NAMALWA (cell line): ENCODE results near the gene DDX1.
"Not testable (repeated sequence)": the region's sequence is repeated elsewhere in the genome, so short reads cannot be mapped to it uniquely, and the experiment has no call there.

Experiments used
- DNase-seq: peaks from one replicate; pipeline ENCODE4 v3.0.0-alpha.2; 2015; ENCODE audit warnings: low spot score

DDX1 gene

DNA sequence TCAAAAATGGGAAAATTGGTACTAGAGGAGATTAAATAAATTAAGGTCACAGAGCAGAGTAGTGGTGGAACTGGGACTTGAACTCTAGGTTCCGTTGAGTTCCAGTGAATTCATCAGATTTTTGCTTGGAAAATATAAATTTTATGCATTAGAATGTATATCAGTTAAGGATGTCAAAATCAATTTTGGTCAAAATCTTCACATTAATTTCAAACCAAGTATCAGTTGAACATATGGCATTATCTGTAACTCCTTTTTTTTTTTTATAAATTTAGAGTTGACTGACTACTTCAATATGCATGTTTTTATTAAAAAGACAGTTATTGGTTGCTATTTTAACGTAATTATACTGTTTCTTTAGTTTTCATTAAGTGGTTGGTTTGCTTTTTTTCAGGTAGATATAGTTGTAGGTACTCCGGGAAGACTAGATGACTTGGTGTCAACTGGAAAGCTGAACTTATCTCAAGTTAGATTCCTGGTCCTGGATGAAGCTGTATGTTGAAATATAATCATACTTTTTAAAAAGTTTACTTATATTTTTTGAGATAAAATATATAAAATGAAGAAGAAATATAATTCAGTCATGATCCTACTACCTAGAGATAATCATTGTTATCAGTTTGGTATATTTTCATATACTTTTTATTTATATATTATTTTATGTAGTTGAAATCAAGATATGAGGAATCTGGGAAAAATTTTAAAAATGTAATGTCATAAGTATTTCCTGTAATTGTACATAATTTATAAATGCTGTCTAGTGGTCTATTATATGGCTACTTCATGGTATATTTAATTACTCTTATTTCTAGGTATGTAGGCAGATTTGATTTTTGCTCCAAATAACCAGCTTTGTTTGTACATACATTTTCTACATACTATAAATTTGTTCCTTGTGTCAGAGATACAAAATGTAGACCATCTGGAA lies 25.4 kb downstream of the DDX1 start:
- DNase-seq = no peak

DNA sequence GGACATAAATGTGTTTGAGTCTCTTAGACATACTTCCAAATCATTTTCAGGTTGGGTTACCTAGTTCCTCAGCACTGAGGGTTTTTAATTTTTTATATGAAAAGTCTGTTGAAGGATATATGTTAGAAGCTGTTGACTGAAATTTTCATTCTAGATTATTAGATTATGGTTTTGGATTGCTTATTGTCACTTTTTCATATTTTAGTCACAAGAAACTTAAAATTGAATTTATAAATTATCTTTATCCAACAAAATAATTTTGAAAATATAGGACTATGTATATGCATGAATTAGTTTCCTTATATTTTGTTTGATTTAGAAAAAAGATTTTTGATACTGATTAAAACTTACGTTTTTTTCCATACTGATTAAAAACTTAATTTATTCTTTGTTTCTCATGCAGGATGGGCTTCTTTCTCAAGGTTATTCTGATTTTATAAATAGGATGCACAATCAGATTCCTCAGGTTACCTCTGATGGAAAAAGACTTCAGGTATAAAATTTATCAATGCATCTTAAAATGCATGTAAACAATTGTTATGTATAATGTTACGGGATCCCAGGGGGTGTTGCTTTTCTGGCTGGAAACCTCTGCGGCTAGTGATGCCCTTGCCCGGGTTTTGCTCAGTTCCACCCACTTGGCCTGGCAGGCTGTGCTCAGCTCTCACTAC lies 26.2 kb downstream of the DDX1 start:
- DNase-seq = no peak

DNA sequence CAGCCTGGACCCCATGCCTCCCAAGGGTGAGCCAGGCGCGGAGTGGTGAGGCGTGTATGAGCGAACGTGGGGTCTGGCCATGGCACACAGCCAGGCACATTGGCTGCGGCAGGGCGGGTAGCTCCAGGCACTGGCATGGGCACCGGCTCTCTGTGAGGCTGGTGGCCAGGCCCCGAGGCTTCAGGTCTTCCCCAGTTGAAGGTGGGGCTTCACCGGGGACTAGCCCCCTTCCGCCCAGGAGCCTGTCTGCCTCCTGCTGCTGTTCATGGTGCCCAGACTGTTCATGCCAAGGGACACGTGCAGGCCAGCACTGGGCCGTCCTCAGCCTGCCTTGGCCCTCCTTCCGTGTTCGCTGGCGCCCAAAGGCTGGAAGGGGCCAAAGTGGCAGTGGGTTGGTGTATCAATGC lies 26.8 kb downstream of the DDX1 start:
- DNase-seq = no peak

DNA sequence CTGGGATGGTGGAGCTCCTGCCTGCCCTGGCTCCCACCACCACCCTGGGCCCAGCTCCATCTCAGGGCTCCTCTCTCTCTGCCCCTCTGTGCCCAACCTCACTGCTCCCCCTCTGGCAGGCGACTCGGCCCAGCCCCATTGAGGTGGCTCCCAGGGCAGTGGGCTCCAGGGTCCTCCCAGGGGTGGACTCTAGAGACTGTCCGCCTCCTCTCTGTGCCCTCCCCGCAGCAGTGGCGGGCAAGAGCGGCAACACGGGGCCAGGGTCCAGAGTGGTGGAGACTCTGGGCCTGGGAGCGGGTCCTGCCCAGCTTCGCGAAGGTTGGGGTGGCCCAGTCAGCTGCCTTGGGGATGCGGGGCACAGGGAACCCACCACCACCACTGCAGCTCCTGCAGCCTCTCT lies 27.4 kb downstream of the DDX1 start:
- DNase-seq = no peak

DNA sequence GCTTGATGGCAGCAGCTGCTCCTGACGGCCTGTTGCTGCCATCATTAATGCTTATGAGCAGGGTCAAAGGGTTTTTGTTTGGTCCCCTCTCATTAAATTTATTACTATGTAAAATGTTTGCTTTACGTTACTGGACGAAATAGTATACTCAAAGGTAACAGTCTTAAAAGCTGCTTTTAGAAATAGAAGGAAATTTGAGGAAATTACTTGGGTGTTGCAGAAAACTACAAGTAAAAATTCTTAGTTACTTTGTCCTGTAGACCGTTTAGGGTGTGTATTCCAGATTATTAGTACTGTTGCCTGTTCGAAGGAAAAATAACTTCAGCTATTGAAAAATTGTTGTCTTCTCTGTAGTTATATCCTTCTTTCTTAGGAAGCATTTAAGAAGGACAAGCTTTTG lies 27.8 kb downstream of the DDX1 start:
- DNase-seq = no peak

DNA sequence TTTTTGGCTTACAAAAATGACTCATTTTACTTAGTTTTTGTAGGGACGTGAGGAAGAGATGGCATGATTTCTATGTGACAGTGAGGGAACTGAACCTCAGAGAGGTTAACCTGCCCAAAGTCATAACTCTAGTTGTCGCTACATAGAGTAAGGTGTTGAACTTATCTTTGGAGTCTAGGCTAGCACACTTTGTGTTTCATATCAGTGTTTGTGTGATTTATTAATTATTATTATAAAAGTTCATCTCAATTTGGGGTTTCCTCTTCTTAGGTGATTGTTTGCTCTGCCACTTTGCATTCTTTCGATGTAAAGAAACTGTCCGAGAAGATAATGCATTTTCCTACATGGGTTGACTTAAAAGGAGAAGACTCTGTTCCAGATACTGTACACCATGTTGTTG lies 28.3 kb downstream of the DDX1 start:
- no peak for DNase-seq

DNA sequence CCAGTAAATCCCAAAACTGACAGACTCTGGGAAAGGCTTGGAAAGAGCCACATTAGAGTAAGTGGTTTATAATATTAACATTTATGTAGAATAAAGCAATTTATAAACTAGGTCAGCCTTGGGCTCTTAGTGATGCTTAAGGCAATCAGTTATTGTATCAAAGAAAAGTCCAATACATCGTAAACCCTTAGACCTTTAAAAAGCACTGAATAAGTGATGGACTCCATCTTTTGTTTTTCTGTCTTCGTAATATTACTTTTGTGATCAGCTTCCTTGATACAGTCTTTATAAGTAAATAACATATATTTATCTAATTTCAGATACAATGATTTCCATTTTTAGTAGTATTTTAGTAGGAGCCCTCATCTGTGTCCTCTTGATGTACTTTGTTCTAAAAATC lies 28.7 kb downstream of the DDX1 start:
- DNase-seq = no peak

DNA sequence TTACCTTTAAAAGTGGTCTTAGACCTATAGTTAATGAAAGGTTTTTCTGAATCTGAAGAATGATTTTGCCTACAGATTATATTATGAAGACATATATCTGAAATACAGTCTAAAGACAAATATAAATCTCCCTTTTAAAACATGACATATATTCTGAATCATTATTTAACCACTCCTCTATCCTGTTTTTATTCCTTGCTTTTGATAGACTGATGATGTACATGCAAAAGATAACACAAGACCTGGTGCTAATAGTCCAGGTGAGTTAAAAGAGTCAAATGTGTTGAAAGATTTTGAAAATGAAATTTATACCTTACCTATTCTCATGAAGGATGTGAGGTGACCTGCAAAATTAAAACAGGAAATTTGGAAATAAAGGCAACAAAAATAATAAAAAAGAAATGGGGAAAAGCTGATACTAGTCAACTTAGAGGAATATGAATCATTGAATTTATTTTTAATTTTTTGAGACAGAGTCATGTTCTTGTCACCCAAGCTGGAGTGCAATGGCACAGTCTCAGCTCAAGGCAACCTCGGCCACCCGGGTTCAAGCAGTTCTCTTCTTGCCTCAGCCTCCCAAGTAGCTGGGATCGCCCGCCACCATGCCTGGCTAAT lies 29.3 kb downstream of the DDX1 start:
- no peak for DNase-seq

DNA sequence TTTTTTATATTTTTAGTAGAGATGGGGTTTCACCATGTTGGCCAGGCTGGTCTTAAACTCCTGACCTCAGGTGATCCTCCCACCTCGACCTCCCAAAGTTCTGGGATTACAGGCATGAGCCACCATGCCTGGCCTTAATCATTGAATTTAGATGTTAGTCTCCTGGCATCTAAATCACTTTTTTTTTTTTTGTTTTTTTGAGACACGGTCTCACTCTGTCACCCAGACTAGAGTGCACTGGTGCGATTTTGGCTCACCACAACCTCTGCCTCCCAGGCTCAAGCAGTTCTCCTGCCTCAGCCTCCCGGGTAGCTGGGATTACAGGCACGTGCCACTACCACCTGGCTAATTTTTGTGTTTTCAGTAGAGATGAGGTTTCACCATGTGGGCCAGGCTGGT lies 29.8 kb downstream of the DDX1 start:
- DNase-seq = not testable (repeated sequence)

DNA sequence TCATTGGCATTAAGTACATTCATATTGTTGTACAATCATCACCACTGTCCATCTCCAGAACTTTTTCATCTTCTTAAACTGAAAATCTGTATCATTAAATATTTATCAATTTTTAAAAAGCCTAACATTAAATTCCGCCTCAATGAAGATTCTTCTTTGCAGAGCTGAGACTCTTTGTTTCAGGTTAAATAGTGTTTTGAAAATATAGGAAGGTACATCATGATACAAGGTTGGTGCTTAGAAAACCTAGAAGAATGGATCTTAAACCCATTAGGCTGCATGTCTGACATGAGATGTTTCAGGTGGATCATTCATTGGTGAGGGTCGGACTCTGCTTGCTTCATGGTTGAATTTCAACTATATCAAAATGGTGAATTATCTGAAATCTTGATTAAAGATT lies 30.5 kb downstream of the DDX1 start:
- no peak for DNase-seq

DNA sequence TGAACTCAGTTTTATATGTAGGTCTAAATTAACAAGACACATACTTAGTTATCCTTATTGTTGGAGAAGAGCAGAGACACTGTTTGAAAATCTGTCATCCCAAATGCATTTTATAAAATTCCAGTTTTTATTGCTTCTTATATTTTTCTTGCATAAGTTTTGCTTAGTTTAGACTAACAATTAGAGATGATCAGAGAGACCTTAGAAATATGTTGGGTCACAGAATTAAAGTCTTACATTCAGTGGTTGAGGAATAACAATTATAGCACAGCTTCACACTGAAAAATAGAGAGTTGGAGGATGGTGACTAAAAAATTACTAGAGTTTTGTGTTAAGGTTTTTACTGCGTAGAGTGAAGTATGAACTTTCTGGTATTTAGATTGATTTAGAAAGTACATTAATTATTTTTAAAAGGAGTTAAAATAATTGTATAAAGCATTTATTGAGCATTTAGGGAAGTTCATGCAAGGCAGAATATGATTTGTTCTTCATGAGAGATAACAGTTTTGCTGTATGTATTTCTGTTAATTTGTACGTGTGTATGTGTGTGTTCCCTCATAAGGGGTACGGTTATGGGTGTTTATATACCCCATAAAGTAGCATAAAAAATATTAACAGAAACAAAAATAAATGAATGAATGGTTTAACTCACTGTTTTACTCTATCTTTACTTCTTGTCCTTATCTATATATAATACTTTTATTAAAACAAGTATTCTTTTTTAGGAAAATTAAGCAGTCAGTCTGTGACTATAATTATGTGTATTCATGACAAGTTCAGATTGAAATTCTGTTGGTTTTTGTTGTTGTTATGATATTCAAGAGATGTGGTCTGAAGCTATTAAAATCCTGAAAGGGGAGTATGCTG lies 31.2 kb downstream of the DDX1 start:
- no peak for DNase-seq

DNA sequence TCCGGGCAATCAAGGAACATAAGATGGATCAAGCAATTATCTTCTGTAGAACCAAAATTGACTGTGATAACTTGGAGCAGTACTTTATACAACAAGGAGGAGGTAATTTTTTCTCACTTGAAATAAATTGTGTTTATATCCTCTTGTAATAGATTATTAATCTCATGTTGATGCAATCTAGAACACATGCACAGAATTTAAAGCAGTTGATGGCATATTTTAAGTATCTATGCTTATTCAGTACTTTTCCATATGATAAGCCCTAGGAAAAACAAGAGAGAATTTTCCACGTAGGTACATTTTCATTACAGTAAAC lies 31.8 kb downstream of the DDX1 start:
- DNase-seq = no peak

DNA sequence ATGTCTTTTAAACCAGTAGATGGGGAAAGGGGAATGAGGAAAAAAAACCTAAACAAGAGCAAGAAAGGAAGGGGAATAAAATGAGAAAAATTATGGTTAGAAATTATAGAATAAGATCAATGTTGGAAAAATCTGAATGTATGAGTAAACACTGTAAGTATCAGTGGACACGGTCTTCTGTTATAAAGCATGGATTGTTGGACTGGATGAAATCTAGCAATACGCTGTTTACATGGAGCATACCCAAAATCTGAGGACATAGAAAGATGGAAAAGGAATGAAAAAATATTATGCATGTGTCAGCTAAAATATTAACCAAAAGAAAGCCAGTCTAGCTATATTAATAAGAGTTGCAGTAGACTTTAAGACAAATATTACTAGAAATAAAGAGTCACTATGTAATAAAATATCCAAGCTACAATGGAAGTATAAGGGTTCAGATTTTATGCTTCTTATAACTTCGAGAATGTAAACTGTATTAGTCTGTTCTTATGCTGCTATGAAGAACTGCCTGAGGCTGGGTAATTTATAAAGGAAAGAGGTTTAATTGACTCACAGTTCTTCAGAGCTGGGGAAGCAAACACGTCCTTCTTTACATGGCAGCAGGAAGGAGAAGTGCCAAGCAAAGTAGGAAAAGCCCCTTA lies 32.4 kb downstream of the DDX1 start:
- DNase-seq = no peak

DNA sequence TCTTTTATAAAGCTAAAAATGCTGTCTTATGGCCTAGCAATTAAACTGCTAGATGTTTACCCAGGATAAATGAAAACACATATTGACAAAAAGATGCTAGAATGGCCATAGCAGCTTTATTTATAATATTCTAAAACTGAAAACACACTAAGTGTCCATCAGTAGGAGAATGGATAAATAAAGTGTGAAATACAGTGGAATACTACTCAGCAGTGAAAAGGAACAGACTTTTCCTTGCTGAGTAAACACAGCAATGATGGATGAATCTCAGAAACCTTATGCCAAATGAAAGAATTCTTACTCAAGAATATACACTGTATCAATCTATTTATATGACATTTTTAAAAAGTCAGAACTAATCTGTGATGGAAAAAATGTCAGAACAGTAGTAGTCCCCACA lies 33.2 kb downstream of the DDX1 start:
- no peak for DNase-seq

DNA sequence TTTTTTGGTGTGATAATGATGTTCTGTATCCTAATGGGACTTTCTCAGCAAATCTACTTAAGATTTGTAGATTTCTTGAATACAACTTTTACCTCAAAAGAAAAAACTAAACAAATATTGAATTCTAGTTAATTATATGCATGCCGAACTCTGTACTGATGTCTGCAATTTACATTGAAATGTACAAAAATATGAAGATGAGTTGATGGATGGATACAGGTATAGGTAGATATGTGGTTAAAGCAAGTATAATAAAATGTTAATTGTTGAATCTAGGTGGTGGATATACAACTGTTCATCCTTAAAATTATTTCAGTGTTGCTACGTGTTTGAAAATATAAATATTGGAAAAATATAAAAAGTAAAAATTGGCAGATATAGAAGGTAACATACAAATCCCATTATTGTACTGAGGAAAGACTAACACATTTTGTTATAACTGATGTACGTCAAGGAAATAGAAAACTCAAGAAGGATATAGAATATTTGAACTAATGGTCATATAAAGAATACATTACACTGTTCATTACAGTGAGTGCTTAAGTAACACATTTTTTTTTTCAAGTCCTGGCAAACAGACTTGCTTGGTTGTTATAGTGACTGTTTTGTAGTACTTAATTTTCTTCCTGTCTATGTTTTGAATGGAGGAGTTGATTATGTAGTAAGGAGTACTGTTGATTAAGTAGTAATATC lies 33.8 kb downstream of the DDX1 start:
- no peak for DNase-seq

DNA sequence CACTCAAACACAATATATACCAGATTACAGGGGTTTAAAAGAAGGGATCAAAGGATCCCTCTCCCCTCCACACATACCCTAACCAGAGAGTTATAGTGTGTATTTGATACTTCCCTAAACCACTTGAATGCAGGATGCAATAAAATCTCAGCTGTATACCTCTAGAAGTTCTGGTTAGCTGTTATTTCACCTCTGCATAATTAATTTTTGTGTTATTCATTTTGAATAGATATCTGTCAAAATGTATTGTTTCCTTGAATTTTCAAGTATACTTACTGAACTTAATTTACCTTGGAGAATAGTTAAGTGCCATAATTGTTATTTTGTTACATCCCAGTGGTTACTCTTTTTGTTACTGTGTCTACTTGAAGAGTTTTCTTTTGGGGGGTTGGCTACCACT lies 34.5 kb downstream of the DDX1 start:
- no peak for DNase-seq

DNA sequence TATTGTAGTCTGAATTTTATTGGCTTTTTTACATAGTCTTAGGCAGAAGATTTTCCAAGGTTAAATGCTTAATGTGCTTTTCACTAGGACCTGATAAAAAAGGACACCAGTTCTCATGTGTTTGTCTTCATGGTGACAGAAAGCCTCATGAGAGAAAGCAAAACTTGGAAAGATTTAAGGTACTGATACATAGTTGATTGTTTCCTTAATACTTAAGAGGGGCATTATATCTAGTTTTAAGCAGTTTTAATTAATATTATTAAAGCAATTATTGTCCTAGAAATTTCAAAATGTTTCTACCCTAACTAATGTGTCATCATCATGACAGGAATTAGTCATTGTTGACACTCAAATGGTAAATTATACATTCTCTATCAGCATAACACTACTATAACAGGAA lies 35.3 kb downstream of the DDX1 start:
- DNase-seq = no peak

DNA sequence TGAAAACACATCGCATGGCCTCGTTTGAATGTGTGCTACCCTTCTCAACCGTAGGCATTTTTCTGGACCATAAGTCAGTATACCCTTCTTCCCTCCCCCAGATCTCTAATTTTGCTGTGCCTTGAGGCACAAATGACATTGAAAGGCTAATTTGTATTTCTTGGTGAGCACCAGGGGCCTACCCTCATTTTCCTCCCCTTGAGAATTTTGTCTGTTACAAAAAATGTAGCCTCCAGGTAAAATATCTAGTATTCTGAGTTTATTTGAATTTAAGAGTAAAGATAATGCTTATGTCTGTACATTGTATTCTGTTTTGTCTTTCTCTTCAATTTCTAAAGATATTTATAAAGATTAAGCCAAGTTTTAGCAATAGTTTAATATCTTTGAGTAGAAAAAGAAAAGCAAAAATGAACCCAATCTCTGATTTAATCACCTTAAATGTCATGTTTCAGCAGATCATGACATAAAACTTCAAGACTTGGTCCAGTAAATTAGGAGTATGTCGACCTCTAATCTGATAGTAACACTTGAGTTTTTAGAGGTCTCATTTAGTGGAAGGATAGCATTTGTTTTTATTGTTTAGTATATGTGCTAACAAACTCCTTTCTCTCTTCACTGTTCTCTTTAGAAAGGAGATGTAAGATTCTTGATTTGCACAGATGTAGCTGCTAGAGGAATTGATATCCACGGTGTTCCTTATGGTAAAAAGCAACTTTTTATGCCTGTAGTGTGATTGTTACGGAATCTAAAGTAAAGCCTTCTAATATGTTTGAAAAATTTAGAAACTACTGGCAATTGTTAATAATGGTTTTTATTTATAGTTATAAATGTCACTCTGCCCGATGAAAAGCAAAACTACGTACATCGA lies 36.4 kb downstream of the DDX1 start:
- DNase-seq = no peak

DNA sequence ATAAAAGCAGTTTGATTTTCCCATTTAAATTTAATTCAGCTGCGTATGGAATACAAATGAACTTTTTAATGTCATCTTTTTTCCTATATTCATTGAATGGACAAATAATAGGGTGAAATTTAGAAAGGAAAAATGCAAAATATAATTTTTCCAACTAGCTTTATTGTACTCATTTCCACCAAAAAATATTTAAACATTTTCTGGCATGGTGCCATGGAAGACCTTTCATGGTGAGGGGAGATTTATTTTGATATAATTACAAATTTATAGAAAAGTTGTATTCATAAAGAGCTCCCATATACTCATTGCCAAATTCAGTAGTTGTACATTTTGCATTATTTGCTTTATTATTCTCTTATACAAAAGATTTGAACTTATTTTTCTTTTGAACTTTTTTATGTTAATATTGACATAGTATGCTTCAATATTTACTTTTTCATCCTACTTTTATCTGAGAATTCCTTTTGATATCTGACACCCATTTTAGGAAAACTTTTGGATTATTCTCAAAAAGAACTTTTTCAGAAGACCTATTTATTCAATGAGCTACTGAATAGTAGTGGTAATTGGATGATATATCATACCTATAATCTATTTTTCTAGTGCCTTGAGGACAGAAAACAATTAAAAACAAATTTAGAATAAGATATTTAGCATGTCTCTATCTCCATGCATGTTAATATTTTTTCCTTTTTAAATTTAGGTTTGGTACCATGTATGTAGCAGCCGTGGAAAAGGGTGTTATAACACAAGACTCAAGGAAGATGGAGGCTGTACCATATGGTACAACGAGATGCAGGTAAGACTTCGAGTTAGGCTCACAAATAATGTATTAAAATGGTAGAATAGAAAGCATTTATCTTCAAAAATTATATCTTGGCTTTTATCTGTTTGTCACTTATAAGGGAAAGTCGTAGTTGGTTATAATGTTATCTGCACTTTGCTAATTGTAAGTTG lies 37.5 kb downstream of the DDX1 start:
- DNase-seq = no peak
